ENCODE data around the gene FGF6.

GRCh38 chr12:4388032-4388431, 57.6 kb downstream of the FGF6 start:
- TF ChIP-seq POLR2AphosphoS5 (IDR thresholded peaks at IDR 0.05) (no peak), CTCF (IDR thresholded peaks at IDR 0.05) (no peak), EP300 (IDR thresholded peaks at IDR 0.05) (no peak)
